Endometrial microvascular endothelial cells (primary cell): ENCODE results near the gene TXNRD1. TPM values are rescaled to one million over a fixed set of nuclear protein-coding genes. Genes with fewer than 3 reads are reported as not detected.
"Not testable (repeated sequence)": the region's sequence is repeated elsewhere in the genome, so short reads cannot be mapped to it uniquely, and the experiment has no call there.

ENCODE experiments used
- in situ Hi-C: cut with HindIII; loops from 2 replicates; pipeline ENCODE4 v1.10.0; 2017; ENCODE audit warnings: low sequenced_read_pairs, low pct_unique_long_range_greater_than_20kb; ENCODE audit errors: inconsistent ontology term
- total RNA-seq: library from RNA; depleted of rRNA; stranded (reverse); fragments of >200 nt; gene quantifications from one replicate; pipeline ENCODE4 v1.2.3, GENCODE V29; 2015; ENCODE audit errors: inconsistent ontology term

The TXNRD1 gene
- total RNA-seq, 1 donor from 2014 or later: 966 TPM

- in situ Hi-C loops: no loop called here
These were observed 156.6 kb downstream of the TXNRD1 start for GRCh38 chr12:104372061-104372720.

- in situ Hi-C loops: no loop called here
These were observed 157.2 kb downstream of the TXNRD1 start for GRCh38 chr12:104372721-104373335.

- in situ Hi-C loops: no loop called here
These were observed 158.5 kb downstream of the TXNRD1 start for GRCh38 chr12:104374071-104374470.

GRCh38 chr12:104374806-104375205 is 159.2 kb downstream of the TXNRD1 start:
- in situ Hi-C loops: no loop called here

GRCh38 chr12:104375775-104376174 is 160.2 kb downstream of the TXNRD1 start:
- in situ Hi-C loops: no loop called here

GRCh38 chr12:104376650-104377513 is 161.3 kb downstream of the TXNRD1 start:
- in situ Hi-C loops: no loop called here

- in situ Hi-C loops: no loop called here
These were observed 161.9 kb downstream of the TXNRD1 start for GRCh38 chr12:104377514-104377812.

- in situ Hi-C loops: no loop called here
These were observed 162.8 kb downstream of the TXNRD1 start for GRCh38 chr12:104378427-104378826.

GRCh38 chr12:104381341-104381730 is 165.8 kb downstream of the TXNRD1 start:
- in situ Hi-C loops: no loop called here

- in situ Hi-C loops: no loop called here
These were observed 166.3 kb downstream of the TXNRD1 start for GRCh38 chr12:104381731-104382480.

- in situ Hi-C loops: no loop called here
These were observed 168.7 kb downstream of the TXNRD1 start for GRCh38 chr12:104384141-104384880.

GRCh38 chr12:104385510-104385909 is 169.9 kb downstream of the TXNRD1 start:
- in situ Hi-C loops: no loop called here

- in situ Hi-C loops: no loop called here
These were observed 170.9 kb downstream of the TXNRD1 start for GRCh38 chr12:104386461-104386860.

GRCh38 chr12:104387190-104387589 is 171.6 kb downstream of the TXNRD1 start:
- in situ Hi-C loops: no loop called here

GRCh38 chr12:104394086-104394485 is 178.5 kb downstream of the TXNRD1 start:
- in situ Hi-C loops: not testable (repeated sequence)
